ENCODE measurements around the gene CLHC1. TPM values are rescaled to one million over a fixed set of nuclear protein-coding genes. Genes with fewer than 3 reads are reported as not detected.

CLHC1 gene
- total RNA-seq, 2 donors from 2014 or later, result 4.6 to 9.5 TPM

DNA sequence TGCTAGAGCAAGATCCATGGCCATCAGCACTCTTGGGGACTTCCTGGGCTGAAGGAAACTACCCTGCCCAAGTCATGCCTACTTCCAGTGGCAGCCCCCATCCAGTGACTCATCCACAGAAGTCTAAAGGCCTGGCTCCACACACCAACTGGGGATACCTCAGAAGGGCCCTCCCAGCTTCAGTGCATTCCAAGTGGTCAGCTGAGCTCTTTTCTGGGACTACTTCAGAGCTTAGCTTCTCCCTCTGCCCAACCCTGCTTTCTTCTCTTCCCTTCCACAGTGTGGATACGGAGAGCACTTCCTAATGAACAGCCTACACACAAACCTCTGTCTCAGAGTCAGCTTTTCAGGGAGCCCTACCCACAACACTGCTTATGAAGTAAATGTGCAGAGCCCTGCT is 66.5 kb downstream of the CLHC1 start:
- no peak overlapping the region for H3K4me3 ChIP-seq
- no peaks in the 10 kb centered on the region for H3K27me3 ChIP-seq
- TF ChIP-seq, protein P1, sequence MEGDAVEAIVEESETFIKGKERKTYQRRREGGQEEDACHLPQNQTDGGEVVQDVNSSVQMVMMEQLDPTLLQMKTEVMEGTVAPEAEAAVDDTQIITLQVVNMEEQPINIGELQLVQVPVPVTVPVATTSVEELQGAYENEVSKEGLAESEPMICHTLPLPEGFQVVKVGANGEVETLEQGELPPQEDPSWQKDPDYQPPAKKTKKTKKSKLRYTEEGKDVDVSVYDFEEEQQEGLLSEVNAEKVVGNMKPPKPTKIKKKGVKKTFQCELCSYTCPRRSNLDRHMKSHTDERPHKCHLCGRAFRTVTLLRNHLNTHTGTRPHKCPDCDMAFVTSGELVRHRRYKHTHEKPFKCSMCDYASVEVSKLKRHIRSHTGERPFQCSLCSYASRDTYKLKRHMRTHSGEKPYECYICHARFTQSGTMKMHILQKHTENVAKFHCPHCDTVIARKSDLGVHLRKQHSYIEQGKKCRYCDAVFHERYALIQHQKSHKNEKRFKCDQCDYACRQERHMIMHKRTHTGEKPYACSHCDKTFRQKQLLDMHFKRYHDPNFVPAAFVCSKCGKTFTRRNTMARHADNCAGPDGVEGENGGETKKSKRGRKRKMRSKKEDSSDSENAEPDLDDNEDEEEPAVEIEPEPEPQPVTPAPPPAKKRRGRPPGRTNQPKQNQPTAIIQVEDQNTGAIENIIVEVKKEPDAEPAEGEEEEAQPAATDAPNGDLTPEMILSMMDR (IDR thresholded peaks at IDR 0.05), result no peak
- peaks cover 0 to 33% of the 10 kb centered on the region in 2 donors for H3K4me1 ChIP-seq
- no peak for DNase-seq (ENCODE audit: low spot score)
- no peaks in the 10 kb centered on the region for H3K9me3 ChIP-seq
- H3K27ac ChIP-seq, result no peak overlapping the region
- no peaks in the 10 kb centered on the region for H3K36me3 ChIP-seq

GRCh38 chr2:55164534-55165480 is 67.3 kb downstream of the CLHC1 start:
- no peak overlapping the region for H3K4me3 ChIP-seq
- TF ChIP-seq, protein P1 (IDR thresholded peaks at IDR 0.05), result no peak
- no peaks in the 10 kb centered on the region for H3K9me3 ChIP-seq
- H3K4me1 ChIP-seq, result peaks cover 0 to 34% of the 10 kb centered on the region in 2 donors
- H3K27ac ChIP-seq, result no peak overlapping the region
- H3K27me3 ChIP-seq, result no peaks in the 10 kb centered on the region
- no peaks in the 10 kb centered on the region for H3K36me3 ChIP-seq
- DNase-seq (ENCODE audit: low spot score), result no peak

- H3K27me3 ChIP-seq, result no peaks in the 10 kb centered on the region
- peak overlapping the region; percentile 8 to 26 for H3K27ac ChIP-seq
- DNase-seq (ENCODE audit: low spot score), result no peak
- peaks cover 0 to 42% of the 10 kb centered on the region in 2 donors for H3K4me1 ChIP-seq
- H3K9me3 ChIP-seq, result no peaks in the 10 kb centered on the region
- TF ChIP-seq, protein P1 (IDR thresholded peaks at IDR 0.05), result no peak
- H3K36me3 ChIP-seq, result no peaks in the 10 kb centered on the region
- no peak overlapping the region for H3K4me3 ChIP-seq
These were observed 68.1 kb downstream of the CLHC1 start for GRCh38 chr2:55163941-55164390.

- Histone ChIP-seq H3K9me3 (no peaks in the 10 kb centered on the region), H3K4me1 (peaks cover 0 to 49% of the 10 kb centered on the region in 2 donors), H3K27me3 (no peaks in the 10 kb centered on the region), H3K27ac (peak overlapping the region; percentile 8 to 26), H3K4me3 (no peak overlapping the region), H3K36me3 (no peaks in the 10 kb centered on the region)
- TF ChIP-seq, protein P1 (IDR thresholded peaks at IDR 0.05), result no peak
- DNase-seq (ENCODE audit: low spot score), result no peak
These were observed 68.8 kb downstream of the CLHC1 start for GRCh38 chr2:55163274-55163721.

DNA sequence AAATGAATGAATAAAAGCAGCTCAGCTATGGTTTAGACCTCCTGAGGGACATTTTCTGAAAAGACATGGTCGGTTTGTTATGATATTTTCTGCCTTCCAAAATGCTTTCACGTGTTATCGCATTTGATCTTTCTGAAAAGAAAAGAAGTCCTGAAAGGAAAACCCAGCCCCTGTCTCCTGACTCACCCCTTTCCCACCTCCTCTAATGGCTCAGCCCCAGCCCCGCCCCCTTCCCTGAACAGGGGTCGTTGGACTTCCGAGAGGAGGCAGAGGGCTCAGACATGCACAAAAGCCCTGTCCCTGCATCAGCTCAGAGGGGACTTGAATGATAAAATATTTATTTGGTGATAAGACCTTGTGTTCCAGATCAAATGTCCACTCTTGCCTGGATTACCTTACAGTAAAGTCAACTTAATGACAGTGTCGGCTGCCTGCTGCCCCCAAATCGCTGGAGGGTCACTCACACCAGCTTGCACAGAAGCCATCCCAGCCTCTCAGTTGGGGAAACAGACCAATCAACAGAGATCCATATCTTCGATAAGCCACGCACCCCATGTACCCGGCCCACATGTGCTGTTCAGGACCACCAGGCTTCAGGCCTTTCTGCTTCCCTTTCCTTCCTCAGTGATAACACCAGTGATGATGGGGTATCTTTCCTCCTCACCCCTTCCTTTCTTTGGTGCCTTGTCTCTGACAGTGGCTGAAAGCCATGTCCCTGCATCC is 69.6 kb downstream of the CLHC1 start:
- Histone ChIP-seq H3K27me3 (no peaks in the 10 kb centered on the region), H3K36me3 (no peaks in the 10 kb centered on the region), H3K27ac (no peak overlapping the region), H3K9me3 (no peaks in the 10 kb centered on the region), H3K4me3 (no peak overlapping the region), H3K4me1 (peaks cover 0 to 53% of the 10 kb centered on the region in 2 donors)
- DNase-seq (ENCODE audit: low spot score), result no peak
- TF ChIP-seq, protein P1 (IDR thresholded peaks at IDR 0.05), result no peak

All from right atrium auricular region (tissue), 2 donors.